ENCODE measurements around the gene LAIR1.
A peak's percentile ranks its signal among the peaks of the same experiment; 100 is the strongest.
"Not testable (repeated sequence)": the region's sequence is repeated elsewhere in the genome, so short reads cannot be mapped to it uniquely, and the experiment has no call there.

Gene LAIR1

GRCh38 chr19:54339646-54340358, 24.9 kb downstream of the LAIR1 start:
- DNase-seq (no peak), ATAC-seq (no peak)
- H3K36me3 Mint-ChIP-seq (ENCODE audit: low read depth) = no peaks in the 10 kb centered on the region
- H3K27me3 Mint-ChIP-seq = no peaks in the 10 kb centered on the region
- H3K4me3 Mint-ChIP-seq = no peak overlapping the region
- H3K27ac Mint-ChIP-seq = no peak overlapping the region
- peaks cover 12% of the 10 kb centered on the region for H3K4me1 Mint-ChIP-seq
- H3K9me3 Mint-ChIP-seq = no peaks in the 10 kb centered on the region

GRCh38 chr19:54338521-54338920, 26.2 kb downstream of the LAIR1 start:
- H3K4me1 Mint-ChIP-seq = peaks cover 9% of the 10 kb centered on the region
- DNase-seq = no peak
- H3K27ac Mint-ChIP-seq = no peak overlapping the region
- no peak for ATAC-seq
- no peaks in the 10 kb centered on the region for H3K9me3 Mint-ChIP-seq
- H3K27me3 Mint-ChIP-seq = no peaks in the 10 kb centered on the region
- H3K36me3 Mint-ChIP-seq (ENCODE audit: low read depth) = no peaks in the 10 kb centered on the region
- no peak overlapping the region for H3K4me3 Mint-ChIP-seq

- Mint-ChIP-seq H3K27ac (no peak overlapping the region), H3K36me3 (ENCODE audit: low read depth) (no peaks in the 10 kb centered on the region), H3K4me3 (no peak overlapping the region), H3K9me3 (no peaks in the 10 kb centered on the region), H3K4me1 (peaks cover 9% of the 10 kb centered on the region), H3K27me3 (no peaks in the 10 kb centered on the region)
- DNase-seq (no peak), ATAC-seq (no peak)
Observed at GRCh38 chr19:54337858-54338230, 26.9 kb downstream of the LAIR1 start.

GRCh38 chr19:54336893-54337857, 27.6 kb downstream of the LAIR1 start:
- Mint-ChIP-seq H3K27me3 (no peaks in the 10 kb centered on the region), H3K36me3 (ENCODE audit: low read depth) (no peaks in the 10 kb centered on the region), H3K4me3 (no peak overlapping the region), H3K4me1 (peaks cover 9% of the 10 kb centered on the region), H3K9me3 (no peaks in the 10 kb centered on the region), H3K27ac (no peak overlapping the region)
- DNase-seq (no peak), ATAC-seq (no peak)

GRCh38 chr19:54335979-54336892, 28.5 kb downstream of the LAIR1 start:
- ATAC-seq (peak; percentile 18), DNase-seq (no peak)
- Mint-ChIP-seq H3K27ac (no peak overlapping the region), H3K36me3 (ENCODE audit: low read depth) (no peaks in the 10 kb centered on the region), H3K27me3 (no peaks in the 10 kb centered on the region), H3K4me1 (peaks cover 7% of the 10 kb centered on the region), H3K4me3 (no peak overlapping the region), H3K9me3 (no peaks in the 10 kb centered on the region)

- DNase-seq (no peak), ATAC-seq (no peak)
- H3K9me3 Mint-ChIP-seq = no peaks in the 10 kb centered on the region
- no peaks in the 10 kb centered on the region for H3K36me3 Mint-ChIP-seq (ENCODE audit: low read depth)
- peaks cover 7% of the 10 kb centered on the region for H3K4me1 Mint-ChIP-seq
- no peak overlapping the region for H3K4me3 Mint-ChIP-seq
- H3K27me3 Mint-ChIP-seq = no peaks in the 10 kb centered on the region
- H3K27ac Mint-ChIP-seq = no peak overlapping the region
Observed at GRCh38 chr19:54335164-54335563, 29.6 kb downstream of the LAIR1 start.

GRCh38 chr19:54333586-54334298, 31.0 kb downstream of the LAIR1 start:
- no peaks in the 10 kb centered on the region for H3K36me3 Mint-ChIP-seq (ENCODE audit: low read depth)
- no peak overlapping the region for H3K4me3 Mint-ChIP-seq
- H3K4me1 Mint-ChIP-seq = peaks cover 5% of the 10 kb centered on the region
- ATAC-seq = no peak
- no peaks in the 10 kb centered on the region for H3K27me3 Mint-ChIP-seq
- H3K27ac Mint-ChIP-seq = no peak overlapping the region
- no peak for DNase-seq
- H3K9me3 Mint-ChIP-seq = peaks cover 2% of the 10 kb centered on the region

- Mint-ChIP-seq H3K4me1 (peaks cover 16% of the 10 kb centered on the region), H3K27ac (no peak overlapping the region), H3K4me3 (no peak overlapping the region), H3K9me3 (peaks cover 8% of the 10 kb centered on the region), H3K36me3 (ENCODE audit: low read depth) (no peaks in the 10 kb centered on the region), H3K27me3 (no peaks in the 10 kb centered on the region)
- ATAC-seq (no peak), DNase-seq (no peak)
Observed at GRCh38 chr19:54332149-54332548, 32.6 kb downstream of the LAIR1 start.

GRCh38 chr19:54331626-54332025, 33.1 kb downstream of the LAIR1 start:
- H3K4me1 Mint-ChIP-seq = peaks cover 21% of the 10 kb centered on the region
- H3K36me3 Mint-ChIP-seq (ENCODE audit: low read depth) = no peaks in the 10 kb centered on the region
- no peak for DNase-seq
- no peak for ATAC-seq
- peaks cover 10% of the 10 kb centered on the region for H3K9me3 Mint-ChIP-seq
- no peak overlapping the region for H3K27ac Mint-ChIP-seq
- no peaks in the 10 kb centered on the region for H3K27me3 Mint-ChIP-seq
- H3K4me3 Mint-ChIP-seq = no peak overlapping the region

GRCh38 chr19:54329476-54330165, 35.1 kb downstream of the LAIR1 start:
- H3K4me3 Mint-ChIP-seq = no peak overlapping the region
- H3K27ac Mint-ChIP-seq = no peak overlapping the region
- H3K36me3 Mint-ChIP-seq (ENCODE audit: low read depth) = no peaks in the 10 kb centered on the region
- DNase-seq (no peak), ATAC-seq (no peak)
- H3K4me1 Mint-ChIP-seq = peaks cover 30% of the 10 kb centered on the region
- peaks cover 10% of the 10 kb centered on the region for H3K9me3 Mint-ChIP-seq
- H3K27me3 Mint-ChIP-seq = peaks cover 4% of the 10 kb centered on the region

- DNase-seq; H3K4me3 Mint-ChIP-seq; H3K27me3 Mint-ChIP-seq; H3K36me3 Mint-ChIP-seq (ENCODE audit: low read depth); H3K27ac Mint-ChIP-seq; ATAC-seq: not testable (repeated sequence)
- H3K9me3 Mint-ChIP-seq = peaks cover 10% of the 10 kb centered on the region
- H3K4me1 Mint-ChIP-seq = peaks cover 30% of the 10 kb centered on the region
Observed at GRCh38 chr19:54328781-54329180, 36.0 kb downstream of the LAIR1 start.

GRCh38 chr19:54325631-54326030, 39.1 kb downstream of the LAIR1 start:
- Mint-ChIP-seq H3K27me3 (peaks cover 6% of the 10 kb centered on the region), H3K36me3 (ENCODE audit: low read depth) (no peaks in the 10 kb centered on the region), H3K4me1 (peaks cover 30% of the 10 kb centered on the region), H3K9me3 (peaks cover 10% of the 10 kb centered on the region), H3K4me3 (no peak overlapping the region), H3K27ac (no peak overlapping the region)
- DNase-seq (no peak), ATAC-seq (no peak)

GRCh38 chr19:54325194-54325621, 39.5 kb downstream of the LAIR1 start:
- no peaks in the 10 kb centered on the region for H3K36me3 Mint-ChIP-seq (ENCODE audit: low read depth)
- peaks cover 30% of the 10 kb centered on the region for H3K4me1 Mint-ChIP-seq
- peak; percentile 45 for DNase-seq
- peaks cover 6% of the 10 kb centered on the region for H3K27me3 Mint-ChIP-seq
- ATAC-seq = peak; percentile 52
- H3K27ac Mint-ChIP-seq = no peak overlapping the region
- H3K9me3 Mint-ChIP-seq = peaks cover 10% of the 10 kb centered on the region
- H3K4me3 Mint-ChIP-seq = no peak overlapping the region

Measured in activated naive CD8-positive, alpha-beta T cell treated with anti-CD3 and anti-CD28 coated beads, Interleukin-2, amount 50 U/mL, for 24 hours (primary cell).